Measurements from ENCODE around the gene PHACTR3. TPM values are rescaled to one million over a fixed set of nuclear protein-coding genes. Genes with fewer than 3 reads are reported as not detected.

Gene PHACTR3
- total RNA-seq, 1 experiment from 2014 or later, result not detected

DNA sequence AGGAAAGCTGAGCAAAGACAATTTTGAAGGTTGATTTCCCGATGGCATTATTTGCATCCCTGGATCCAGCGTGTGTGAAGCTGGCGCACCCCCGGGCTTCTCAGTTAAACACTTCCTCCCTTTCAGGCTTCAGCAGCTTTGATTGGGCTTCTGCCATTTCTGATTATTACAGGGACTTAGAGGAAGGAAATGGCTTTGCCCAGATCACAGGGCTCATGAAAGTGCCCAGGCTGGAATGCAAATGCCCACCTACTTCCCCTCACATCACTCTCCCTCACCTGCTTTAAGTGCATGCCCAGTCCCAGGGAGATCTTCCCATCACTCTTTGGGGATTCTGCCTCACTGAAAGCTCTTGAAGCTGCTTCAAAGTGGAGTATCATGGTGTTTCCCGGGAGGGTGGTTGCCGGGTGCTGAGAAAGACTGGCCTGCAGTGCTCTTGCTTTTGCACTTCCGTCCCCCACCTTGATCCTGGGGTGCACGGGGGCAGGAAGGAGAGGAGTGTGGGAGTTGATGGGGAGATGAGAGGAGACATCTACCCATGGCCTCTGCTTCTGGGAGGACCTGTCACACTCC, 28.3 kb downstream of the PHACTR3 start:
- Mint-ChIP-seq H3K4me1 (no peaks in the 10 kb centered on the region), H3K36me3 (ENCODE audit: insufficient read depth in 1 of 3, low read depth in 3 of 3) (peaks cover 0 to 11% (median 7%) of the 10 kb centered on the region in 3 experiments; a peak in 2 of 7 replicates), H3K27me3 (ENCODE audit: low read depth) (peaks cover 16% of the 10 kb centered on the region), H3K9me3 (peaks cover 0 to 98% of the 10 kb centered on the region in 2 experiments; a peak in 4 of 5 replicates), H3K27ac (no peak overlapping the region; a peak in 1 of 7 replicates), H3K4me3 (no peak overlapping the region)
- no peak overlapping the region for H2BK12ac ChIP-seq (ENCODE audit: insufficient read length, low read depth, low read length)
- no peak overlapping the region for H3K9ac ChIP-seq (ENCODE audit: extremely low read depth, insufficient read length, low read length)
- no peaks in the 10 kb centered on the region for H3K79me1 ChIP-seq (ENCODE audit: insufficient read depth, low read depth, low read length, poor library complexity, severe bottlenecking)
- no peak overlapping the region for H3K18ac ChIP-seq (ENCODE audit: insufficient read length, low read depth, low read length)
- no peak overlapping the region for H2AFZ ChIP-seq (ENCODE audit: low read length)
- TF ChIP-seq, protein P1, sequence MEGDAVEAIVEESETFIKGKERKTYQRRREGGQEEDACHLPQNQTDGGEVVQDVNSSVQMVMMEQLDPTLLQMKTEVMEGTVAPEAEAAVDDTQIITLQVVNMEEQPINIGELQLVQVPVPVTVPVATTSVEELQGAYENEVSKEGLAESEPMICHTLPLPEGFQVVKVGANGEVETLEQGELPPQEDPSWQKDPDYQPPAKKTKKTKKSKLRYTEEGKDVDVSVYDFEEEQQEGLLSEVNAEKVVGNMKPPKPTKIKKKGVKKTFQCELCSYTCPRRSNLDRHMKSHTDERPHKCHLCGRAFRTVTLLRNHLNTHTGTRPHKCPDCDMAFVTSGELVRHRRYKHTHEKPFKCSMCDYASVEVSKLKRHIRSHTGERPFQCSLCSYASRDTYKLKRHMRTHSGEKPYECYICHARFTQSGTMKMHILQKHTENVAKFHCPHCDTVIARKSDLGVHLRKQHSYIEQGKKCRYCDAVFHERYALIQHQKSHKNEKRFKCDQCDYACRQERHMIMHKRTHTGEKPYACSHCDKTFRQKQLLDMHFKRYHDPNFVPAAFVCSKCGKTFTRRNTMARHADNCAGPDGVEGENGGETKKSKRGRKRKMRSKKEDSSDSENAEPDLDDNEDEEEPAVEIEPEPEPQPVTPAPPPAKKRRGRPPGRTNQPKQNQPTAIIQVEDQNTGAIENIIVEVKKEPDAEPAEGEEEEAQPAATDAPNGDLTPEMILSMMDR (conservative IDR thresholded peaks at IDR 0.05), result no peak
- WGBS (ENCODE audit: extremely low coverage, insufficient read length, low lambda C conversion rate), result no CpG with 5 or more reads among the region's 8 CpGs
- H3K27ac ChIP-seq (ENCODE audit: insufficient read length, low read depth, low read length), result no peak overlapping the region
- no peaks in the 10 kb centered on the region for H3K4me1 ChIP-seq (ENCODE audit: insufficient read depth, low read length)
- no peak overlapping the region for H3T11ph ChIP-seq (ENCODE audit: low read length)
- no peak overlapping the region for H3K23ac ChIP-seq (ENCODE audit: insufficient read length, low read depth, low read length)
- no peak overlapping the region for H4K5ac ChIP-seq (ENCODE audit: insufficient read length, low read depth, low read length)
- no peak overlapping the region for H2BK20ac ChIP-seq (ENCODE audit: low read depth, low read length, poor library complexity, severe bottlenecking)
- no peak overlapping the region for H2BK15ac ChIP-seq (ENCODE audit: low read depth, low read length)
- no peak overlapping the region for H3K14ac ChIP-seq (ENCODE audit: insufficient read depth, low read length)
- no peak overlapping the region for H4K91ac ChIP-seq (ENCODE audit: insufficient read length, low read depth, low read length)
- H3K4me2 ChIP-seq (ENCODE audit: insufficient read depth, insufficient read length, low read length), result no peak overlapping the region
- no peak overlapping the region for H3K4ac ChIP-seq (ENCODE audit: low read depth, low read length)
- no peaks in the 10 kb centered on the region for H3K27me3 ChIP-seq (ENCODE audit: insufficient read depth, low read length)
- H4K8ac ChIP-seq (replicated peaks; ENCODE audit: insufficient read length, low read depth, low read length), result no peak overlapping the region
- H3K9me3 ChIP-seq (ENCODE audit: control insufficient read depth, low read depth, low read length), result no peaks in the 10 kb centered on the region
- H2BK5ac ChIP-seq (ENCODE audit: insufficient read length, low read length), result no peak overlapping the region
- H3K23me2 ChIP-seq (ENCODE audit: insufficient read length, low read depth, low read length, poor library complexity, severe bottlenecking), result no peaks in the 10 kb centered on the region
- no peaks in the 10 kb centered on the region for H3K79me2 ChIP-seq (ENCODE audit: insufficient read depth, low read length)
- no peak overlapping the region for H2BK120ac ChIP-seq (ENCODE audit: low read depth, low read length, poor library complexity, severe bottlenecking)
- H4K20me1 ChIP-seq (ENCODE audit: control insufficient read depth, insufficient read depth, insufficient read length), result no peaks in the 10 kb centered on the region
- H3K56ac ChIP-seq (ENCODE audit: insufficient read length, low read depth, low read length), result no peak overlapping the region
- no peak overlapping the region for H2AK5ac ChIP-seq (ENCODE audit: insufficient read length, low read length)
- DNase-seq, result no peak

All from H9 (cell line).